B cell (primary cell): Measurements from ENCODE around the gene TRIM41. TPM values are rescaled to one million over a fixed set of nuclear protein-coding genes. Genes with fewer than 3 reads are reported as not detected.

Experiments used
- ATAC-seq: fragments of 200-7000 bp; cut with Tn5 transposase; one replicate; pipeline ENCODE4 v1.10.0; 2021; ENCODE audit warnings: low read depth, mild to moderate bottlenecking, moderate number of reproducible peaks, moderate library complexity
- CTCF ChIA-PET: fragments of 350-600 bp; sonication (Branson Sonifier 250); formaldehyde crosslinking; loops from one replicate; lab custom pipeline; 2021; ENCODE audit warnings: antibody characterized with exemption, inconsistent platforms; lab: Charles Lee
- POLR2A ChIA-PET: fragments of 350-600 bp; sonication (Branson Sonifier 250); formaldehyde crosslinking; loops from one replicate; lab custom pipeline; 2021; ENCODE audit warnings: antibody characterized with exemption; lab: Charles Lee
- DNase-seq: peaks from one replicate; pipeline ENCODE4 v3.0.0; 2013
- H2AFZ ChIP-seq: 2 replicates; pipeline ENCODE4 v1.6.1; 2012; ENCODE audit warnings: mild to moderate bottlenecking, low read depth, low read length; ENCODE audit not compliant: insufficient read depth, poor library complexity, severe bottlenecking
- H3K27ac ChIP-seq, 2 donors: 1 replicate in 1 of 2; 2 replicates in 1 of 2; pipeline ENCODE4 v1.5.1; 2012 to 2013; ENCODE audit warnings: low read length in 2 of 2, mild to moderate bottlenecking in 2 of 2, moderate library complexity in 1 of 2
- H3K27me3 ChIP-seq, 4 experiments: fragments of 200-600 bp in 1 of 4; sonication (generic) in 1 of 4; replicated peaks in 1 of 4; 1 replicate in 2 of 4; 2 replicates in 2 of 4; pipeline versions ENCODE4 v1.6.1 to v1.7.0; 2013 to 2016; ENCODE audit warnings: low read length in 3 of 4, mild to moderate bottlenecking in 2 of 4, mixed read lengths in 1 of 4, moderate library complexity in 1 of 4; ENCODE audit not compliant: insufficient read depth in 4 of 4, control insufficient read depth in 3 of 4; ENCODE audit errors: control extremely low read depth in 1 of 4
- H3K36me3 ChIP-seq, 2 experiments: replicated peaks in 1 of 2; 1 replicate in 1 of 2; 2 replicates in 1 of 2; pipeline versions ENCODE4 v1.6.1 to v1.7.1; 2013; ENCODE audit warnings: low read length in 1 of 2; ENCODE audit not compliant: insufficient read depth in 2 of 2, control insufficient read depth in 1 of 2; ENCODE audit errors: control extremely low read depth in 1 of 2, extremely low read depth in 1 of 2
- H3K4me1 ChIP-seq, 2 donors: fragments of 200-600 bp in 1 of 2; sonication (generic) in 1 of 2; 1 replicate in 1 of 2; 2 replicates in 1 of 2; pipeline versions ENCODE4 v1.5.1 to v1.6.1; 2013 to 2017; ENCODE audit warnings: low read length in 2 of 2; ENCODE audit not compliant: control insufficient read depth in 2 of 2, insufficient read depth in 2 of 2
- H3K4me2 ChIP-seq: replicated peaks from 2 replicates; pipeline ENCODE3; 2012; ENCODE audit warnings: mild to moderate bottlenecking, low read depth, low read length; ENCODE audit not compliant: poor library complexity, severe bottlenecking
- H3K4me3 ChIP-seq, 5 experiments: fragments of 200-600 bp in 1 of 5; sonication (generic) in 1 of 5; 1 replicate in 3 of 5; 2 replicates in 2 of 5; pipeline versions ENCODE4 v1.5.1 to v1.7.0; 2011 to 2016; ENCODE audit warnings: low read length in 4 of 5, mild to moderate bottlenecking in 4 of 5, low read depth in 2 of 5, control low read depth in 1 of 5, moderate library complexity in 1 of 5; ENCODE audit not compliant: insufficient read depth in 1 of 5; ENCODE audit errors: control extremely low read depth in 1 of 5, extremely low read depth in 1 of 5
- H3K79me2 ChIP-seq: fragments of 200-600 bp; sonication (generic); one replicate; pipeline ENCODE4 v1.6.0; 2016; ENCODE audit warnings: low read length; ENCODE audit not compliant: control insufficient read depth, insufficient read depth
- H3K9ac ChIP-seq: fragments of 200-600 bp; sonication (generic); 2 replicates; pipeline ENCODE4 v1.6.1; 2017; ENCODE audit warnings: mild to moderate bottlenecking, low read length, moderate library complexity
- H3K9me3 ChIP-seq, 3 donors: one replicate each; pipeline versions ENCODE4 v1.6.1 to v1.7.1; 2013; ENCODE audit warnings: low read length in 2 of 3; ENCODE audit not compliant: control insufficient read depth in 2 of 3, insufficient read depth in 1 of 3; ENCODE audit errors: control extremely low read depth in 1 of 3
- H4K20me1 ChIP-seq: 2 replicates; pipeline ENCODE4 v1.6.0; 2012; ENCODE audit warnings: mild to moderate bottlenecking, low read length; ENCODE audit not compliant: insufficient read depth, control insufficient read depth, poor library complexity, severe bottlenecking
- H3K27ac Mint-ChIP-seq: one replicate; pipeline ENCODE4 v1.8.0; 2021; ENCODE audit warnings: mixed read lengths
- H3K27me3 Mint-ChIP-seq: one replicate; pipeline ENCODE4 v1.8.0; 2021; ENCODE audit warnings: mixed read lengths
- H3K4me1 Mint-ChIP-seq: one replicate; pipeline ENCODE4 v1.8.0; 2021; ENCODE audit warnings: mixed read lengths
- H3K4me3 Mint-ChIP-seq: one replicate; pipeline ENCODE4 v1.8.0; 2021; ENCODE audit warnings: mixed read lengths
- H3K9me3 Mint-ChIP-seq: one replicate; pipeline ENCODE4 v1.8.0; 2022; ENCODE audit warnings: mixed read lengths; ENCODE audit not compliant: insufficient read depth
- EZH2 ChIP-seq: IDR thresholded peaks from 2 replicates; pipeline ENCODE4 v1.6.1; 2012; ENCODE audit warnings: borderline replicate concordance, low read depth, mild to moderate bottlenecking, moderate library complexity, low read length; ENCODE audit not compliant: insufficient read depth, poor library complexity, severe bottlenecking
- WGBS: methylation state at CpG from one replicate; pipeline ENCODE4 v1.1.5; 2013; ENCODE audit warnings: missing lambda C conversion rate; ENCODE audit not compliant: insufficient coverage; 5-methylcytosine and 5-hydroxymethylcytosine counted together
- intact Hi-C: fragments of 100-400 bp; cut with micrococcal nuclease; formaldehyde crosslinking; loops from one replicate; pipeline ENCODE4 v1.10.0; 2022
- polyA plus RNA-seq: library from polyadenylated mRNA; depleted of rRNA; stranded (reverse); fragments of >200 nt; gene quantifications from 2 replicates; pipeline ENCODE4 v1.2.3, GENCODE V29; 2012
- total RNA-seq, 2 donors: library from RNA; stranded (reverse); fragments of 120-200 nt in 1 of 2; gene quantifications; 1 replicate in 1 of 2; 2 replicates in 1 of 2; pipeline versions ENCODE4 v1.2.3 to v1.2.4, GENCODE V29; 2013 to 2022
- TF ChIP-seq, protein P1 (sequence below): fragments of 200-600 bp; IDR thresholded peaks from one replicate; pipeline ENCODE4 v1.8.0; 2022; ENCODE audit warnings: antibody characterized with exemption, mild to moderate bottlenecking

TRIM41 gene
- total and polyA plus RNA-seq, 2 donors (not counting 1 experiment from before 2014, with no cell fraction given) = 28.4 to 44.3 TPM

DNA sequence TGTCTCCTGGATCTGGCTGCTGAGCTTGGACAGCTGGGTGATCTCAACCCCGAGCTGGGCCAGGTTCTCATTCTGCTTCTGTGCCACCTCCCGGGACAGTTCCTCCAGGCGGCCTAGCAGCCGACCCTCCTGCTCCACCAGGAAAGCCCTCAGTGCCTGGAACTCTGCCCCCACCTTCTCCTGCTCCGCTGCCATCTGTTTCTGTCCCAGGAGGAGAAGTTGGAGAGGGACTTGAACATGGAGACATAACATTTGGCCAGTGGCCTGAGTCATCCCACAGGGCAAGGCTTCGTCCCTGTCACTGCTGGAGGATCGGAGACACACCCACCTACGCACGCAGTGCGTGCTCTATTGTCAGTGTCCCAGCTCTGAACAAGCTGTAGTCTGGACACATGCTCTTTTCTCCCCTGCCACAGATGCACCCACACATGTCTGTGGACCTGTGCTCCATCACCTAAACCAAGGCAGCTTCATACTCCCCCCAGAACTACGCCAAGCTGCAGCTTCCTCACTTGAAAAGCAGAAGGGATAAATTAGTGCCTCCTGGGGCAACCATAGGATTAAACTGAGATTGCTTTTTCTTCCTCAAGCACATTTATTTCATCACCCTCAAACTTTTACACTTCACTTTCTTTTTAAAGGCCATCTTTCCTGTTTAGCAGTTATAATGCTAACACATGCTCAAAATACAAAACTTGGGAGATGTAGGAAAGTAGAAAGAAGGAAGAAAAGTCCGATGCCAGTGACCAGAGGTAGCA, 23.0 kb upstream of the TRIM41 start:
- ChIA-PET CTCF (interaction anchor here (0.9 to 1.9 kb wide), 6 partner anchors 8 to 40 kb away, joined by 3 to 11 read pairs (median 4); no protein-coding TSS in a partner anchor), POLR2A (interaction anchor here (1.3 to 2.4 kb wide), 5 partner anchors 8 to 44 kb away, joined by 4 to 9 read pairs (median 6); partner anchors contain the start of gene RACK1)
- Mint-ChIP-seq H3K4me1 (peaks cover 35% of the 10 kb centered on the region), H3K9me3 (no peaks in the 10 kb centered on the region), H3K27ac (peak overlapping the region; percentile 79), H3K4me3 (no peak overlapping the region), H3K27me3 (no peaks in the 10 kb centered on the region)
- Histone ChIP-seq H2AFZ (no peak overlapping the region), H3K27me3 (peaks cover 0 to 14% (median 6%) of the 10 kb centered on the region in 4 experiments), H3K27ac (peak overlapping the region in 1 of 2 donors; percentile 11), H4K20me1 (no peaks in the 10 kb centered on the region), H3K9ac (no peak overlapping the region), H3K9me3 (peaks cover 0 to 6% (median 0%) of the 10 kb centered on the region in 3 donors), H3K4me2 (no peak overlapping the region), H3K4me1 (peaks cover 19 to 20% of the 10 kb centered on the region in 2 donors), H3K4me3 (no peak overlapping the region), H3K36me3 (no peaks in the 10 kb centered on the region), H3K79me2 (no peaks in the 10 kb centered on the region)
- intact Hi-C loops = loop anchor here (1.0 kb wide), 1 partner anchor 9 kb away; no protein-coding TSS in a partner anchor
- WGBS = 89% methylated on average over 8 of the region's 12 CpGs
- DNase-seq (no peak), ATAC-seq (no peak)
- TF ChIP-seq EZH2 = no peak
- TF ChIP-seq, protein P1, sequence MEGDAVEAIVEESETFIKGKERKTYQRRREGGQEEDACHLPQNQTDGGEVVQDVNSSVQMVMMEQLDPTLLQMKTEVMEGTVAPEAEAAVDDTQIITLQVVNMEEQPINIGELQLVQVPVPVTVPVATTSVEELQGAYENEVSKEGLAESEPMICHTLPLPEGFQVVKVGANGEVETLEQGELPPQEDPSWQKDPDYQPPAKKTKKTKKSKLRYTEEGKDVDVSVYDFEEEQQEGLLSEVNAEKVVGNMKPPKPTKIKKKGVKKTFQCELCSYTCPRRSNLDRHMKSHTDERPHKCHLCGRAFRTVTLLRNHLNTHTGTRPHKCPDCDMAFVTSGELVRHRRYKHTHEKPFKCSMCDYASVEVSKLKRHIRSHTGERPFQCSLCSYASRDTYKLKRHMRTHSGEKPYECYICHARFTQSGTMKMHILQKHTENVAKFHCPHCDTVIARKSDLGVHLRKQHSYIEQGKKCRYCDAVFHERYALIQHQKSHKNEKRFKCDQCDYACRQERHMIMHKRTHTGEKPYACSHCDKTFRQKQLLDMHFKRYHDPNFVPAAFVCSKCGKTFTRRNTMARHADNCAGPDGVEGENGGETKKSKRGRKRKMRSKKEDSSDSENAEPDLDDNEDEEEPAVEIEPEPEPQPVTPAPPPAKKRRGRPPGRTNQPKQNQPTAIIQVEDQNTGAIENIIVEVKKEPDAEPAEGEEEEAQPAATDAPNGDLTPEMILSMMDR = no peak

DNA sequence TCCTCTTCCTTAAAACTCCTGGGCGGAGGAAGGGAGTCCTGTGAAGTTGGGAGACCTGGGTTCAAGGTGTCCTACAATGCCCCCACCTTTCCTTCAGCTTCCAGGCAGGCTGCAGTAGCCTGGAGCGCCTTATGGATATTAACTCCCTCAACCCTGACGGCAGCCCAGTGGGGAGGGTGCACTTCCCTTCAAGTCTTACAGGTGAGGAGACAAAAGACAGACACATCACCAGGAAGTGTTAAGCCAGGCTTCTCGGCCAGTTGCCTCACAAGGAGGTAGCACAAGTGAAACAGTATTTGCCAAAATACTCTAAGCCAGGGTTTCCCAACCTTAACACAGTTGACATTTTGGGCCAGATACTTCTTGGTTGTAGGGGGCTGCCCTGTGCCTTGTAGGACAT, 22.3 kb upstream of the TRIM41 start:
- H3K27me3 Mint-ChIP-seq = peaks cover 4% of the 10 kb centered on the region
- DNase-seq (no peak), ATAC-seq (no peak)
- no peak overlapping the region for H3K4me2 ChIP-seq
- H3K79me2 ChIP-seq = no peaks in the 10 kb centered on the region
- no peak overlapping the region for H3K27ac Mint-ChIP-seq
- H3K4me3 ChIP-seq = no peak overlapping the region
- 70% methylated on average over 1 of the region's 4 CpGs for WGBS
- peaks cover 25 to 26% of the 10 kb centered on the region in 2 donors for H3K4me1 ChIP-seq
- no peak for TF ChIP-seq EZH2
- H4K20me1 ChIP-seq = no peaks in the 10 kb centered on the region
- H3K27ac ChIP-seq = no peak overlapping the region
- ChIA-PET POLR2A (interaction anchor here (1.3 kb wide), 1 partner anchor 11 kb away, joined by 5 read pairs; no protein-coding TSS in a partner anchor), CTCF (interaction anchor here (2.6 to 7.9 kb wide), 2 partner anchors 10 to 16 kb away, joined by 8 to 105 read pairs; no protein-coding TSS in a partner anchor)
- H3K9me3 ChIP-seq = peaks cover 0 to 6% (median 0%) of the 10 kb centered on the region in 3 donors
- H3K4me3 Mint-ChIP-seq = no peak overlapping the region
- intact Hi-C loops = no loop called here
- H3K36me3 ChIP-seq = no peaks in the 10 kb centered on the region
- H3K4me1 Mint-ChIP-seq = peaks cover 40% of the 10 kb centered on the region
- no peak overlapping the region for H2AFZ ChIP-seq
- peaks cover 0 to 21% (median 9%) of the 10 kb centered on the region in 4 experiments for H3K27me3 ChIP-seq
- H3K9me3 Mint-ChIP-seq = no peaks in the 10 kb centered on the region
- no peak overlapping the region for H3K9ac ChIP-seq
